DMS53 treated with DMSO at 0.1 percent for 48 hours (cell line): ENCODE results near the gene TTC21B.
"Not testable (repeated sequence)": the region's sequence is repeated elsewhere in the genome, so short reads cannot be mapped to it uniquely, and the experiment has no call there.

Source experiments
- DNase-seq: peaks from one replicate; lab custom pipeline; 2025; ENCODE audit not compliant: unreplicated experiment; lab: John Stamatoyannopoulos, UW

TTC21B gene

GRCh38 chr2:165888171-165888570 is 65.4 kb downstream of the TTC21B start:
- no peak for DNase-seq

- DNase-seq = no peak
Observed at GRCh38 chr2:165886487-165887146, 67.0 kb downstream of the TTC21B start.

GRCh38 chr2:165877565-165878550 is 75.7 kb downstream of the TTC21B start:
- no peak for DNase-seq

- no peak for DNase-seq
Observed at GRCh38 chr2:165876712-165877111, 76.9 kb downstream of the TTC21B start.

- no peak for DNase-seq
Observed at GRCh38 chr2:165876269-165876668, 77.3 kb downstream of the TTC21B start.

GRCh38 chr2:165874445-165875039 is 79.0 kb downstream of the TTC21B start:
- DNase-seq = peak; percentile 91

- DNase-seq = no peak
Observed at GRCh38 chr2:165872101-165872791, 81.3 kb downstream of the TTC21B start.

GRCh38 chr2:165871025-165871424 is 82.6 kb downstream of the TTC21B start:
- DNase-seq = no peak

- DNase-seq = no peak
Observed at GRCh38 chr2:165870346-165870745, 83.2 kb downstream of the TTC21B start.

GRCh38 chr2:165868211-165868610 is 85.4 kb downstream of the TTC21B start:
- DNase-seq = no peak

GRCh38 chr2:165864296-165864695 is 89.3 kb downstream of the TTC21B start:
- DNase-seq = no peak

- no peak for DNase-seq
Observed at GRCh38 chr2:165863810-165864261, 89.7 kb downstream of the TTC21B start.

- not testable (repeated sequence) for DNase-seq
Observed at GRCh38 chr2:165861083-165861482, 92.5 kb downstream of the TTC21B start.

GRCh38 chr2:165859723-165860122 is 93.9 kb downstream of the TTC21B start:
- DNase-seq = not testable (repeated sequence)

- no peak for DNase-seq
Observed at GRCh38 chr2:165857876-165858275, 95.7 kb downstream of the TTC21B start.

- DNase-seq = no peak
Observed at GRCh38 chr2:165852394-165852793, 101.2 kb downstream of the TTC21B start.

GRCh38 chr2:165847001-165847400 is 106.6 kb downstream of the TTC21B start:
- DNase-seq = no peak

GRCh38 chr2:165846056-165846455 is 107.5 kb downstream of the TTC21B start:
- no peak for DNase-seq

- DNase-seq = no peak
Observed at GRCh38 chr2:165844216-165844615, 109.4 kb downstream of the TTC21B start.

GRCh38 chr2:165843351-165843750 is 110.2 kb downstream of the TTC21B start:
- peak; percentile 63 for DNase-seq
